GM03348 (cell line): Measurements from ENCODE around the gene CLDN22.
A peak's percentile ranks its signal among the peaks of the same experiment; 100 is the strongest.
"Not testable (repeated sequence)": the region's sequence is repeated elsewhere in the genome, so short reads cannot be mapped to it uniquely, and the experiment has no call there.

Experiments
- DNase-seq: peaks from one replicate; pipeline ENCODE4 v3.0.0; 2012; ENCODE audit warnings: low spot score

The CLDN22 gene

GRCh38 chr4:183347146-183347545, 27.1 kb upstream of the CLDN22 start:
- no peak for DNase-seq

GRCh38 chr4:183345261-183345660, 25.2 kb upstream of the CLDN22 start:
- DNase-seq = no peak

DNA sequence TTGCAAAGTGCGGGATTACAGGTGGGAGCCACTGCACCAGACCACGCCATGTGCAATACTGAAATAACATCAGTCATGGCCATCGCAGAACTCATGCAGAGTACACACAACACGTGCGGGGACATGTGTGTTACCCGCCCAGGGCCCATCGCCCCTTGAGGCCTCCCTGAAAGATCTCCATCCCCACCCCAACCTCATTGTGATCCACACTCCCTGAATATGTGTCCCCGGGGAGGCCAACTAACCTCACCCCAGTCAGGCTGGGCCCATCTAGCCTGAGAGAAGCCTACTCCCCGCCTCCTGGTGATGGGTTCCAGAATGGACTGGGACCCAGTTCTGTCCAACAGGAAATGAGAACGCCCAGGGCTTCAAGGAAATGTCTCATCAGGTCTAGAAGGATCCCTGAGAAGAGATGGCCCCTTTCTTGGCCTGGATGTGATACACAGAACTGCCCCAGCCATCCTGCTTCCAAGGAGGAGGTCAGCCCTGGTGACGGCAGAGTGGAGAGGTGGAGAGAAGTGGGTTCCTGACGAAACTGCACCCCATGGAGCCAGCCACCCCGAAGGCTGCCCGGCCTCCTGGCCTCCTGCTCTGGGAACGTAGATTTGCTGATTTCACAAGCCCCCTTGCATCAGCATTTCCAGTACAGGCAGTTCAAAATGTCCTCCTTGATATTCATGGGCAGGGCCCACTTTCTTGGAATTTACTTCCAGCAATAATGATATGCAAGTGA, 24.6 kb upstream of the CLDN22 start:
- no peak for DNase-seq

GRCh38 chr4:183343730-183344129, 23.7 kb upstream of the CLDN22 start:
- DNase-seq = no peak

DNA sequence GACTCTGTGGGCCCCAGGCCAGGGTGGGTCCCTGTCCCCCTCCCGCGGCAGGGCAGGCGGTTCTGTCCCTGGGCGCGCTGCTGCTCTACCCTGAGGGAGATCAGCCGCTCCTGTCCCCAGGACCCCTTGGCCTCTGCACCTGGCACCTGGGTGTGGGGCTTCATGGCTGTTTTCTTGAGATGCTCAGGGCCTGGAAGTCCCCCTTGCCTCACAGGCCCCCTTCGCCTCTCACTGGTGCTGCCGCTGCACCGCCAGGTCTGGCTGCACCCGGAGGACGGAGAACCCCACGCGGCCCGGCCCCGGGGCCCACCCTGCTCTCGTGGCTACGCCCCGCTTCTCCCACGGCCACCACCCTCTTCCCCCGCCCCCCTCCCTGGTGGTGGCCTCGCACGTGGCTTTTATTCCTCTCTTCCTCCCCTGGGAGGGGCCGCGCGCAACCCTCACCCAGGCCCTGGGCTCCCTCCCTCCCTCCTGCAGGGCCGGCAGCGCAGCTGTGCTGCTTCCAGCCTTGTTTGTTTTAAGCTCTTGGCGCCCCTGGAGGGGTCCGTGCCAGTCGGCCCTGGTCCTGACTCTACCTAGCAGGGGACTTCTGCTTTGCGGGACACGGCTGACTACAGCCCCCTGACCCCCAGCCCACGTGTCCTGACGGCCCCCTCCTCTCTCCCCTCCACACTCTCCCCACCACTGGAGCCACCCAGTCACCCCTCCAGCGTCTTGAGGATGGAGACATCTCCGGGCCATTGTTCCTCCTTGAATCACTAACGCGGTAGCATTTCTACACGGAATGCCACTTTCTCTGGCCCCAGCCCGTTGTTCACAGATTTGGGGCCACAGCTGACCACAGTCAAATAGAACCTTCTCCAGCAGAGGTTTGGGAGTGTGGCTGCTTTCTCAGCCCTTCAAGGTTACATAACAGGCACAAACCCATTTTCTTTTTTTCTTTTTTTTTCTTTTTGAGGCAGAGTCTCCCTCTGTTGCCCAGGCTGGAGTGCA, 22.8 kb upstream of the CLDN22 start:
- DNase-seq = no peak

DNA sequence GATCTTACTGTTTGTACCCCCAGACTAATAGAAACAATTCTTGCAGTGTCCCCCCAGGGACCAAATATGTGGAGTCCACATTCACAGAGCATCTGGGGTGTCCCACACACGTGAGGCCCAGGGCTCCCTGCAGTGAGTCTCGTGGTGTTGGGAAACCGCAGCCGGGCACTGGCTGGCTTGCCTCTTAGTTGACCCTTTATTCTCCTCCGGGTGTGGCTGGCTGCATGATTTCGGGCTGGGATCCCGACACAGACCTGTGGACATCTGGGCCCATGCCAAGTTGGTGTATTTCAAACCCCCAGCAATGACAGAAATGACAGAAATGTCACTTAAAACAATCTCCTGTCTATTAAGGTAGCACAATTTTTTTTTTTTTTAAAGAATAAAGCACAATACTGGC, 17.8 kb upstream of the CLDN22 start:
- no peak for DNase-seq

- no peak for DNase-seq
Observed at GRCh38 chr4:183337349-183337748, 17.3 kb upstream of the CLDN22 start.

GRCh38 chr4:183335369-183335940, 15.4 kb upstream of the CLDN22 start:
- peak; percentile 84 for DNase-seq

GRCh38 chr4:183333983-183334382, 13.9 kb upstream of the CLDN22 start:
- no peak for DNase-seq

- DNase-seq = no peak
Observed at GRCh38 chr4:183333202-183333601, 13.1 kb upstream of the CLDN22 start.

GRCh38 chr4:183332447-183332846, 12.4 kb upstream of the CLDN22 start:
- DNase-seq = no peak

- DNase-seq = no peak
Observed at GRCh38 chr4:183330841-183331240, 10.8 kb upstream of the CLDN22 start.

DNA sequence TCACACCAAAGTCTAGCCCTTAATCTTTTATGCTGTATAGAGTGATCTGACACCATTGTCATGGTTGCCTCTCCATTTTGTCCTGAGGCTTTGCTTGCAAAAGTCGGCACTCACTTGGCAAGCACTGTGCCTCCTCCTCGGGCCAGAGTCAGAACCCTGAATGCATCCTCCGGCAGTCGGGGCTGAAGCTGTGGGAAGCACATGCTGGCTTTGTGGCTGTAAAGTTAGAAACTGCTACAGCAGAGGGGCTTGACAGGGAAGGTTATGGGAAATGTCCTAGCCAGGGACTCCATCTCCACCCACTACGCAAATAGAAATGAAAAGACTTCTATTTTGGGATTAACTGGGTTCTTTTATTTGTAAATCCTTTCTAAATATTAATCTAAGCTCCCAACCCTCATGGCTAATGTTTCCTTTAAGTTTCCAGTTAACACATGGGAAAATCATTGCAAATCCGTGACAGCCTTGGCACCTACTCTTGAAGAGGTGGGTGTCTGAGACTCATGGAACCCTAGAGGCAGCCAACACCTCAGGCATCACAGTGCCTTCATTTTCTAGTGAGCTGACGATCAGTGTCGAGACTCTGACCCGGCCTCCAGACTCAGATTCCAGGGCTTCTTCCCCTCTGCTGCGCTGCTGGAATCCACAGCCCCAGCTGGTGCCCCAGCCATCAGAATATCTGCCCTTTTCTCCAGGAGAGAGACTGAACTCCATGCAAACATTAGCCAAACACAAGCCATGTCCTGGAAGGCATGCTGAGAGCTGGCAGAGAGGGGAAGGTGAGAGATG, 10.1 kb upstream of the CLDN22 start:
- no peak for DNase-seq

- DNase-seq = no peak
Observed at GRCh38 chr4:183329244-183329643, 9.2 kb upstream of the CLDN22 start.

- no peak for DNase-seq
Observed at GRCh38 chr4:183328832-183329231, 8.8 kb upstream of the CLDN22 start.

GRCh38 chr4:183327827-183328226, 7.8 kb upstream of the CLDN22 start:
- no peak for DNase-seq

DNA sequence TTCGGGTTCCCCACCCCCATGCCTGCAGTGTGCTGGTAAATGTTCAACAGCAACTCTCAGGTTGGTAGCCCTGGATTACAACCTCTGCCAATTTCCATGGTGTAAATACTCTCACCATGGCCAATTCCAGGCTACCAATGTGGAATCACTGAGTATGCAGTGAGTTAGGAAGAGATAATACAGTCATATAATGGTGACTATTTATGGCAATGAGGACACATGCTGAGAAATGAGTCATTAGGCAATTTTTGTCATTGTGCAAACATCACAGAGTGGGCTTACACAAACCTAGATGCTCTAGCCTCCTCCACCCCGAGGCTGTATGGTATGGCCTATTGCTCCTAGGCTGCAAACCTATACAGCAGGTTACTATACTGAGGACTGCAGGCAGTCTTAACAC, 6.8 kb upstream of the CLDN22 start:
- no peak for DNase-seq

GRCh38 chr4:183326387-183326786, 6.3 kb upstream of the CLDN22 start:
- DNase-seq = not testable (repeated sequence)

- DNase-seq = no peak
Observed at GRCh38 chr4:183324619-183325018, 4.5 kb upstream of the CLDN22 start.

DNA sequence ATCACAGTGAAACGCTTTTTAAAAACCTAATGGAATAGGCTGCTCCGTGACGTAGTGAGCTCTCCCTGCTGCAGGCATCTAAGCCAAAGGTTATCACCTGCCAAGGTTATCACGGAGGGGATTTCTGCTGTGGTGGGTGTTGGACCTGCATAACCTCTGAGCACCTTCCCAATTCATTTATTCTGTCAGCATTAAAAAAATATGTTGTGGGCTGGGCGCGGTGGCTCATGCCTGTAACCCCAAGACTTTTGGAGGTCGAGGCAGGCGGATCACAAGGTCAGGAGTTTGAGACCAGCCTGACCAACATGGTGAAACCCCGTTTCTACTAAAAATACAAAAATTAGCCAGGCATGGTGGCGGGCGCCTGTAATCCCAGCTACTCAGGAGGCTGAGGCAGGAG, 4.0 kb upstream of the CLDN22 start:
- DNase-seq = not testable (repeated sequence)

GRCh38 chr4:183323295-183323694, 3.2 kb upstream of the CLDN22 start:
- DNase-seq = no peak

DNA sequence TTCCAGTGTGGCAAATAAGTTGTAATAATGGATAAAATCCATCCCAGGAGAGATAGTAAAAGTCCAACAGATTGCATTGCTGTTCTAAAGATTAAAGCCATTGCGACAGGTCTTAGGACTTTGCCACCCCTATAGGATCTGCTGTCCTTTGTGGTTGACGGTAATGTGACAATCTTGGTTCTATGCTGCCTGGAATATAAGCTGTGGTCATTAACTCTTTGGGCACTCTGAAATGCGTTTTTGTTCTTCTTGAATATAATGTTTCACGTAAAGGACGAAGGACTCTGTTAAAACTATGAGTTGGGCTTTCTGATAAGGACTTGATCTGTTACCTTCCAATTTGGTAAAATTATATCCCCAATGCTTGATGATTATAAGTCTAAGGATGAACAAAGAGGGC, 2.2 kb upstream of the CLDN22 start, which contains the start of gene CLDN24:
CLDN24 (minus strand) TSS at position 101 of the 400 bp plus-strand sequence; CDS start at position 101, 0 bp downstream.
- DNase-seq = no peak
